GM21576 (cell line): ENCODE results near the gene FAM193B.
"Not testable (repeated sequence)": the region's sequence is repeated elsewhere in the genome, so short reads cannot be mapped to it uniquely, and the experiment has no call there.

Experiments used
- ATAC-seq: cut with Tn5 transposase; IDR thresholded peaks from one replicate; pipeline ENCODE4 v1.9.1; 2021; ENCODE audit warnings: mild to moderate bottlenecking, moderate library complexity; ENCODE audit not compliant: unreplicated experiment

Gene FAM193B

GRCh38 chr5:177539411-177539810 lies 15.0 kb downstream of the FAM193B start:
- ATAC-seq = no peak

DNA sequence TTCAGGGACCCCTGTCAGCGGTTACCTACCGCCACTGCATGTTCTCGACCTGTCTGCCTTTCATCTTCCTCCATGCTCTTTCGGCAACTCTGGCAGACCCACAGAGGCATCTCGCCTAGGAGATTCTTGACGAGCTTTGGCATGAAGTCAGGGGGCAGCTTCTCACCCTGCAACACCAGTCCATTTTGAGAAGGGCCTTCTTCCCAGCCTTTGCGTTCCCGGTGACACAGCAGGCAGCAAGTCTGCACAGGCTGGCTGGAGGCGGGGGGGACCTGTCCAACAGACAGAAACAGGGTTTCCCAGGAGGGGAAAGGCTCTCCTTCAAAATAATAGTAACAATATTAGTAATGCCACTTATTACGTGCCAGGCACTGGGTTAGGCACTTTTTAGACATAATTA lies 15.5 kb downstream of the FAM193B start:
- no peak for ATAC-seq

- ATAC-seq = no peak
Observed at GRCh38 chr5:177537389-177538361, 16.7 kb downstream of the FAM193B start.

GRCh38 chr5:177536386-177536785 lies 18.0 kb downstream of the FAM193B start:
- no peak for ATAC-seq

DNA sequence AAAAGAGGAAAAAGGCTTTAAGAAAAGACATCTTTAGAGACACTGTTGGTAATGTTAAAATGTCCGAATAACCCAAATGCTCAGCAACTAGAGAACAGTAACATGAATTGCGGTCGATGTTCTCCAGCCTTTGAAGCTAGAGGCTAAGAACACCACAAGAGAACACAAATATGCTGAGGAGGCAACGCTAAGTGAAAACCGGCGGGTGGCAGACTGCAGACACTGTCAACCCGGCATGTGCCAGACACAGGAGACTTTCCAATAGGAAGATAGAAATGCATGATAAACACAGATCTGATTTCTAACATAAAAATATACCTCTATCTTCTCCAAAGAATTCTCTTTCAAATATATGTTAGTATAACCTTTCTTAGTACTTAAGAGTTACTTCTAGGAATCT lies 19.2 kb downstream of the FAM193B start:
- ATAC-seq = no peak

DNA sequence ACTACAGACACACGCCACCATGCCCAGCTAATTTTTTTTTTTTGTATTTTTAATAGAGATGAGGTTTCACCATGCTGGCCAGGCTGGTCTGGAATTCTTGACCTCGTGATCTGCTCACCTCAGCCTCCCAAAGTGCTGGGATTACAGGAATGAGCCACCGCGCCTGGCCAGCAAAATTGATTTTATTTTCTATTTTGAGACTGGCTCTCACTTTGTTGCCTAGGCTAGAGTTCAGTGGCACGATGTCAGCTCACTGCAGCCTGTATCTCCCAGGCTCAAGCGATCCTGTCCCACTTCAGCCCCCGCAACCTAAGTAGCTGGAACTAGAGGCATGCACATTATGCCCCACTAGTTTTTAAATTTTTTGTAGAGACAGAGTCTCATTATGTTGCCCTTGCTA lies 19.9 kb downstream of the FAM193B start:
- ATAC-seq = not testable (repeated sequence)

- no peak for ATAC-seq
Observed at GRCh38 chr5:177531209-177531940, 23.0 kb downstream of the FAM193B start.

- no peak for ATAC-seq
Observed at GRCh38 chr5:177530638-177531037, 23.7 kb downstream of the FAM193B start.

DNA sequence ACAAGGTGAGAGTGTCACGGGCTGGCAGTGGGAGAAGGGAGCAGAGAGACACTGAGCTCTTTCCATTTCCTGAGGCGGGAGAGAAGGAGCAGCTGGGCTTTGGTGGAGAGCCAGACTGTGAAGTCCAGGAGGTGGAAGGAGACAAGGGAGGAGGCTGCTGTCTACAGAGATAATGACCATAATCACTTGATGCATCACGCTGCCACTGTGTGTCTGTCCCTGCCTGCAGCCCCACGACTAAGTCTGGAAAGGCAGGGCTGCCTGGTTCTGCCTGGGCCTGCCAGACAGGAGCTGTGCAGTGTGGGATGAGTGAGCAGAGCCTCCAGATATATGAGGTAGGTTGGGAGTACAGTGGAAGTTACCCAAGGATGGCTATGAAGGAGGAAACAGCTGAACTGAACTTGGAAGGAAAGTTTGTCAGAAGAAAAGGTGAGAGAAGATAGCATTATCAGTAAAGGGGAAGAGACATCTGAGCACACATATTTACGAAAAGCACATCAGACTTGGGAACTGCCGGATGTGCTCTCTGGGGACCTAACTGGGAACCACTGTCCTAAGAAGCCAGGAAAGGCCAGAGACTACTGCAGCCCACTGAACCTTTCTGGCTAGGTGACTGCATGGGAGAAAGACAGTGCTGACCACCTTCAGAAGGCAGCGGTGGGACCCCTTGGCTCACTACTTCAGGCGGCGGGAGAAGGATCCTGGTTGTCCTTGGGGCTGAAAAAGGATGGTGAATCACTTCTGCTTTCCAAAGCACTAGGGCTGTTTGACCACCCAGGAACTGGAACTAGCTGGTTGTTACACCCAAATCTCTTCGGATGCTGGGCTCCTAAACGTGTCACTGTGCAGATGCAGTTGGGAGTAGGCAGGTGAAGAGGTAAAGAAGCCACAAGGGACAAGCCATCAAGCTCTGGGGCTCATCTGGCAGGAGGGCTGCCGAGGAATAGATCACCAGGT lies 24.8 kb downstream of the FAM193B start:
- ATAC-seq = no peak

- no peak for ATAC-seq
Observed at GRCh38 chr5:177528631-177529030, 25.7 kb downstream of the FAM193B start.

DNA sequence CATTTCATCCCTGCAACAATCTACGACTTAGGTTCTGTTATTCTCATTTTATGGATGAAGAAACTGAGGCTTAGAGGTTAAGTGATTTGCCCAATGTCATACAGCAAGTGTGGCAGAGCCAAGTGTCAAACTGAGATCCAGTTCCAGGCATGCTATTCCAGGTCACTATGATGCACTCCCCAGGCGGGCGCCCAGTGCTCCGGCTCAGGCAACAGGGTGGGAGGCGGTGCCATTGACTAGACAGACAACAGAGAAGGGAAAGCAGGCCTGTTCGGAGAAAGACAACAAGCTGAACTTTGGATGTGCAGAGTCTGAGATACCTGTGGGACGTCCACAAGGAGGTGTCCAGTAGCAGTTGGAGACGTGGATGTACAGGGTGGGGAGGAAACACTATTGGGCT lies 26.8 kb downstream of the FAM193B start:
- ATAC-seq = no peak

DNA sequence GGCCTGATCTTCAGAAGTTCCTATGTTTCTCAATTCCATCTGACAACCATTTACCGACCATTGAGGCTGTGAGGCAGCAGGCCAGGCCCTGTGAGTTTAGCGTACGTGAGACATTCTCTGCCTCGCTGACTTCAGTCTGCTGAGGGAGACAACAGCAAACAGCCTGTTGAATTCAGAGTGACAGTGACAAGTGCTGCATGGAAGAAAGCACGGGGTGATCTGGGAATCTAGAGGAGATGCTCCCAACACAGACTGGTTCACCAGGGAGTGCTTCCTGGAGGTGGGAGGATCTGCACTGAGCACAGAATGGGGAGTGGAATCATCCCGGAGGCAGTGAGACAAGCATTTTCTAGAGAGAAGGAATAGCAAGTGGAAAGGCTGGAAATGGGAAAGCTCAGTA lies 27.6 kb downstream of the FAM193B start:
- no peak for ATAC-seq

GRCh38 chr5:177526191-177526590 lies 28.2 kb downstream of the FAM193B start:
- ATAC-seq = no peak

GRCh38 chr5:177524941-177525655 lies 29.3 kb downstream of the FAM193B start:
- ATAC-seq = no peak

DNA sequence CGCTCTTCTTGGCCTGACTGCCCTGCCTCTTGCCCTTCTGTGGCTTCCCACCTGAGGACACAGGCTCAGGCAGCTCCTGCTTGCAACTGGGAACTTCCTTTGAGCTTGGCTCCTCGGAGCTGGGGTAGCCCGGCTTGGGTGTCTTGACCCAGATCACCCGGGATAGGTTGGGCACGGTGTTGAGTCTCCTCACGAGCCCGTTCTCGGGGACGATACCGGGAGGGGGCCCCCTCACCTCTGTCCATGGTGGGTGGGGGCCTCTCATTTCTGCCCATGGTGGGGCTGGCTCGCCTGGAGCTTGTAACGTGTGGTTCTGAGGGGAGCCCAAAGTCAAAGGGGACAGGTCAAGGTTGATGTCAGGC lies 29.8 kb downstream of the FAM193B start:
- no peak for ATAC-seq

DNA sequence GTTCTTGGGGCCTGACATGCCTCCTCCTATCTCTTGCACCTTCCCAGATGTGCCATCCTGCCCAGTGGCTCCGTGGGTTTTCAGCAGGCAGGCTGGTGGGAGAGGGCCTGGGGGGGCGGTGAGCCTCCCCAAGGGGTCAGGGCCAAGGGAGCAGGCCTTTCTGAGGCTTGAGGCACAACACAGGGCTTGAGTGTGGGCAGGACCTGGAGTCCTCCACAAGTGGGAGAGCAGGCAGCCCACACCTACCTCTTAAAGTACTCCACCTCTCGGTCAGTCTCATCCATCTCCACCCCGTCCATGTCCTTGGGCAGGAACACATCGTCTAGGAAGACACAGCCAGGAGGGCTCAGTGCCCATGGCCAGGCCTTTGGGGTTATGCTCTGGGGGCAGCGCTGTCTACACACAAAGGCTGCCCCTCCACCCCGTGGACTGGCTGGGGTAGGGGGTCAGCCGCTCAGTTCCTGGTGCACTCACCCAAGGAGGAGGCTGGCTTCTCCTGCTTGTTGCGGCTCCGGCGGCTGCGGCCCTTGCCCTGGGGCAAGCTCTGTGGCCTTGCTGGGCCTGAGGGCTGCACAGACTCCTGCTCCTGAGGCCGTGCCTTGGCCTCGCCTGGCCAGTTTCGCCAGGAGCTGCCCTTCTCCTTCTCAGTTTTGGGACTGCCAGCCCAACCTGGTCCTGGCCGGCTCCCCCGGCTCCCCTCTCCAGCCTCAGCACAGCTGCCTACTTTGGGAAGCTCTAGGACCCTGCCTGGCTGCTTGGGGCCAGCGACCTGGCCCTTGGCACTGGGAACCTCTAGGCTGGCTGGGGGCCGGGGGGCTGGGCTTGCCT lies 30.4 kb downstream of the FAM193B start:
- no peak for ATAC-seq

GRCh38 chr5:177520916-177521513 lies 33.3 kb downstream of the FAM193B start:
- no peak for ATAC-seq

- ATAC-seq = no peak
Observed at GRCh38 chr5:177520271-177520670, 34.1 kb downstream of the FAM193B start.
